HG02642 (cell line): Measurements from ENCODE around the gene VASH2.
"Not testable (repeated sequence)": the region's sequence is repeated elsewhere in the genome, so short reads cannot be mapped to it uniquely, and the experiment has no call there.

Experiments
- ATAC-seq: cut with Tn5 transposase; IDR thresholded peaks from one replicate; pipeline ENCODE4 v1.9.1; 2021; ENCODE audit warnings: mild to moderate bottlenecking; ENCODE audit not compliant: unreplicated experiment, poor library complexity

Gene VASH2

DNA sequence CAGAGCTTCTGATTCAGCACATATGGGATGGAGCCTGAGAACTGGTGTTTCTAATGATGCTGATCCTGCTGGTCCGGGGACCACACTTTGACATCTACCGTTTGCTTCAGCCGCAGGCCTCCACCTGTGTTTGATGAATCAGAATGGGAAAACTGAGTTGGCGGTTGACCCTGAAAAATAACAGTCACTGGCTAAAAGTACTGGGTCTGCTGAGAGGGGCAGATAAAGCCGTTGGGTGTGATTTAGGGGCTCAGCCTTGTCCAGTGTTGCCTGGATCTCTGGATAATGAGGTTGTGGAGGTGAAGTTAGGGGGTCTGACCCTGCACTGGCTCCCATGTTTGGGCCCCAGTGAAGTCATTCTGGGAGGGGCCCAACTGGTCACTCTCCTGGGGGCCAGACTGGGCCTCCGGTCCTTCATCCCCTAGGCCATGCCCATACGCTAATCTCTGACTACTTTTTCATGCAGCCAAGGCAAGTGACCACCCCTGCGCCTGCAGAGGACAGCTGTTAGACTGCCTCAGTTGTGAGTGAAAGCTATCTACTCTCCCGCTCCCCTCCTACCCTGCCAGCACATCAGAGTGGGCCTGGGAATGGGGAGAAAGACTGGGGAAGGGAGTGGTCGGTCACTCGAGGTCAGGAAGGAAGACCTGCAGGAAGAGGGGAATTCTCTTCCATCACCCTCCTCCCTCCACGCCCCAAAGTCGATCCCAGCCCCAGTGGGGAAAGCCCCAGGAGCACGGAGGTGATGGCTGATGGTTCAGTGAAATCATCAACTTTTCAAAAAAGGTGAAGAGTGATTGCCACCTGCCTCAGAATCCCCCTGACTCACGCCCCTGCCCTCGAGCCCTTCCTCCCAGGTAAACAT, 27.7 kb downstream of the VASH2 start:
- no peak for ATAC-seq

DNA sequence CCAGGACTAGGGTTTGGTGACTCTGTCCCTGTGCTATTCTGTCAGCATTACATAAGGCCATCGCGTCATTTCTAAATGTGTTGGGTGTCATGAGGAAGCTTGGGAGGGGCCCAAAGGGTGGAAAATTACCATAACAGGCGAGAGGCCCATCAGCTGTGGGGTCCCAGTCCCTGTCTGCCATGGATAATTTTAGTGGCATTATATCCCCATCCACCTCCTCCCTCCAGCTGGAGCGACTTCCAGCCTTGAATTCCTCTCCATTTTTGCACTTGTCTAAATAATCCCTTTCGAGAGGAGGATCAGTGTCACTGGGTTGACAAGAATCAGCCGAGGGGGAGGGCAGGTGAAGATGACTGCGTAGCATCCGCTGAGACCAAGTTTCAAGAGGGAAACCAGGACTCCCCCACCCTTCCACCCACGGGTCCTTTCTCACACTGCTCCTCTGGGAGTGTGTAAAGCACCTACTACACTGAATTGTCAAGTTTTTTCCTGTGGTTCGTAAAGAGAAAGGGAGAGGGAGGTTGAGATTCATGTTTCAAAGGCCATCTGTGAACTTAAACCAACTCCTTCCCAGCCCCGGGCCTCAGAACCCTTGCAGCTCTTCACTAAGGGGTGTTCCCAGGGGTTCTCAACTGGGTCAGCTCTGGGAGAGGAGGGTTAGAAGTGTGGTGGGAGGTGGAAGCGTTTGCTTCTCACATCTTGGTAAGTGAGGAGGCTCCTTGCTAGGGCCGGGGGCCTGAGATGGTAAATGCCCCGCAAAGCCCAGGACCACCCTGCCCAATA, 29.2 kb downstream of the VASH2 start:
- peak; percentile 75 for ATAC-seq

DNA sequence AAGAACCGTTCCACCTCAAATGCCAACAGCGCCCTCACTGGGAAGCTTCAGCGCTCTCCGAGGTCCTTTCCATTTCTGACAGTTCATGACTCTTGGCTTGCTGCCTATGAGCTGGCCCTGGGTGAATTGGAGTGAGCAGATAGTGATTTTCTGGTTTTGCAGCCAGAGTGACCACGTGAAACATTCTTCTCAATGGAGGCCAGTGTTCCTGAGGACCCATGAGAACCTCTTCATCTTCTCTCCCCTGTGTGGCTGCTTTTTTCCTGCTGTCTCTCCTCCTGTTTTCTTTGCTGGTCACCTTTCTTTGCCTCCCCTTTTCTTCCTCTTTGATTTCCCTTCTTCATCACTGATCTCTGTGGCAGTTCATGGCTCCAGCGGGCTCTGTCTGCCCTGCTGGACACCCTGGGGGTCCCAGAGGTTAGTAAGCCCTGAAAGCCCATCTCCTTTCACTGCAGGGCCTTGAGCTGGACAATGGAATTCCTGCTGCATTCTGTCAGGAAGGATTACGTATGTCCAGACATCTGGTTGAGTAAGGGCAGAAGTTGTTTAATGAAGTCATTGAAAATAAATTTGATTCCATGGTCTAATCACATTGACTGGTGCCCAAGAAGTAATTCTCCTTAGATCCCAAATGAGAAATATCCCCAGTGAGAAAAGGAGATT, 29.9 kb downstream of the VASH2 start:
- no peak for ATAC-seq

DNA sequence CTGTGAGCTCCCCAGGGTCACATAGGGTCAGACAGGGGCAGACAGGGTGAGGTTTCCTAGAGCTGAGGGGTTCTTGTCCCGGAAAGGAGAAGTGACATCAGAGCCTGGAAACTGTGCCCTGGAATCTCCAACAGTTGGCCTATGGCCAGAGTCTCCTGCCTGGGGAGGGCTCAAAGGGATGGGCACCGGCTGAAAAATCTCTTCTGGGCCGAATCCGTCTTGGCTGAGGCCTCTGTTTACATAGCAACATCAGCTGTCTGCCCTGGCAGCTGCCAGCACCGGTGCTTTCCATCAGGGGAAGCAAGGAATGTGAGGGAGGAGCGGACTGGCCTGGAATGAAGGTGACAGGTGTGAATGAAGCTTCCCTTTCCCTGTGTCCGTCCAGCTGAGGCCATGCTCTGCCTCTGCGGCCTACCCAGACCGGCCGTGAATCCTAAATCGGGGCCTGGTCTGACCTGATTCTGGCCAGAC, 30.7 kb downstream of the VASH2 start:
- no peak for ATAC-seq

DNA sequence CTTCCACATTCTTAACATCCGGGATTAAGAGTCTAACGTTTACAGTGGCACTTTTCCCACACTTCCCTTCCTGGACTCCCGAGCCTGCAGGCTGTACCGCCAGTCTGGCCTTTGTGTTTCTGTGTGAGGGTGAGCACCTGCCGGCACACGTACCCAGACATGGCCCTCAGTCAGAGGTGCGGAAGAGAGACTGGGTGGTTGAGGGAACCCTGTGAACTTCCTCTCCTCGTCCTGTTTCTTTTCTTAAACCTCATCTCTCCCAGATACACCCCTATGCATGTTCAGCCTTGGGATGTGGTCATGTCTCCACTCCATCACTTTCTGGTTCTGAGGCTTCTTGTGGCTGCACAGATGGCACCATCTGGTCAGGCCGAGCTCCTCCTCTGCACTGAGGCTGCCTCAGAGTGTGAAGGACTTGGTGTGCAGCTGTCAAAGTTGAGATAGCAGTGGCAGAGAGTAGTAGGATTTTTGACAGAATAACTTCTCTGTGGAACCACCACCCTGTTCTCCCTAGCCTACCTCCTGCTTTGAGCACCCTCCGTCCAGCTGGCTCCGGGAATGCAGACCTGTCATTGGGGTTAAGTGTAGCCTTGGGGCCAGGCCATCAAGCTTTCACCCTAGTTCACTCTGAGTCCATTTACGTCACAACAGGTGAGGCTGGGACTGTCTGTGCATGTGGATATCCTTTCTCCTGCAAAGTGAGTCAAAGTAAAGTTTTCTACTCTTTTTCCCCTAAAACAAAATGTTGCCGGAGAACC, 31.4 kb downstream of the VASH2 start:
- peak; percentile 69 for ATAC-seq

DNA sequence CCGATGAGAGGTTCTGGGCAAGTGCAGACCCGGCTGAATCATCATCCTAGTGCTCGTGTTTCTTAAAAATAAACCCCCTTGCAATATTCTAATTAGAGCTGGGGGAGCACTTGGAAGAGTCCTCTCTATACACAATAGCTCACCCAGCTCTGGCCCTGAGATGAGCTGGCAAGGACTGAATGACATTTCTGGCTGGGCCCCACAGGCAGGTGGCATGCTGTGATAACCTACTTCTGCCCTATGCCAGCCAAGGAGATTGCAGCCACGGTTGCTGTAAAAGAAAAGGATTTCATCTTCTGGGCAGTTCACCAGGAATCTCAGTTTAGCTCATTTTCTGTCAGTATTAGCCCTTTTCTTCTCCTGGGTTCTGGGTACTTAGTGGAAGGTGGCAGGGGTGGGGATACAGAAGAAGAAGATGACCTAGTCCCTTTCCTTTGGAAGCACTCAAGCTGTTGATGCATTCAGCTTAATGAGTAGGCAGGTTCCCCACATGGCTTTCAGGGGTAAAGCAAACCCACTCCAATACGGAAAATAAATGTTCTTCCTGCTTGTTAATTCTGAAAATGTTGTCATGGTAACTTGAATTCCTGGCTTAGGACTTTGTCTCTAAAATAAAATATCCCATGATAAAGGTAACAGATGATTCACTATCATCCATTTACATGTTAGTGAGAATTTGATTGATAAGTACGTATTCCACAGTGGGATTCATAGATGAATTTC, 32.2 kb downstream of the VASH2 start:
- ATAC-seq: no peak

DNA sequence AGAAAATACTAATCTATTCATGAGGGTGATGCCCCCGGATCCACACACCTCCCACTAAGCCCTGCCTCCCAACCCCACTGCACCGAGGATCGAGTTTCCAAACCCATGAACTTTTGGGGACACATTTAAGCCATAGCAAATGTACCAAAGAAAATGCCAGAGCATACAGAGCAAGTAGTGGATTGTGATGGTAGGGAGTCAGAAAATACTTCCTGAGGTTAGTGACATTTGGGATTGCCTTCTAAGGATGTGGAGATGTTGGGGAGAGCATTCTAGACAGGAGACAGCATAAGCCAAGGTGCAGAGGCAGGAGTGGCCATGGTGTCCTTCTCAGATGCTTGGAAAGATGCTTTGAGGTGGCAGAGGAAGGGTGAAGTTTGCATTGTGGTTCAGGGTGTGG, 33.1 kb downstream of the VASH2 start:
- ATAC-seq: no peak

DNA sequence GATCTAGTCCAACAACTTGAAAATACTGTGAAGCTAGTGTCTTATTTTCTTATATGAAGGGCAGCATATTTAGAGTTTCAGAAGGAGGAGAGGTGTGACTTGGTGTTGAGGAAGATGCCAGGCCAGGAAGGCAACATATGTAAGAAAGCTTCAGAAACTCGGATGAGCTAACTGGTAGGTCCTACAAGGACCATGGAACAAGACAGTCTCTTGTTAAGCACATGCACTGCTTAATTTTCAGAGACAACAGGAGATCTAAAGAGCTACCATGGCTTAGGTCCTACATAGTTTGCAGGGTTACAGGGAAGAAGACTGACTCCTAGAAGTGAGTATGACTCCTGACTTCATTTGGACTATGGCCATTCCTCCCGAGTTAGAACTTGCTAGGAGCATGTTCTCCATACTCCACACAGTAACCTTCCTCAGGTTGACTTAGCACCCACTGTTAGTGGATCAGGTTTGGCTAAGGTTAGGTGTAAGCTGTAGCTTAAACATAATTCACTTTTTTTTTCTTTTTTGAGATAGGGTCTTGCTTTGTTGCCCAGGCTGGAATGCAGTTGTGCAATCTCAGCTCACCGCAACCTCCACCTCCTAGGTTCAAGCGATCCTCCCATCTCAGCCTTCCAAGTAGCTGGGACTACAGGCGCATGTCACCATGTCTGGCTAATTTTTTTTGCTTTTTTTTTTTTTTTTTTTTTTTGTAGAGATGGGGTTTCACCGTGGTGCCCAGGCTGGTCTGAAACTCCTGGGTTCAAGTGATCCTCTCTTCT, 34.4 kb downstream of the VASH2 start:
- ATAC-seq: no peak

DNA sequence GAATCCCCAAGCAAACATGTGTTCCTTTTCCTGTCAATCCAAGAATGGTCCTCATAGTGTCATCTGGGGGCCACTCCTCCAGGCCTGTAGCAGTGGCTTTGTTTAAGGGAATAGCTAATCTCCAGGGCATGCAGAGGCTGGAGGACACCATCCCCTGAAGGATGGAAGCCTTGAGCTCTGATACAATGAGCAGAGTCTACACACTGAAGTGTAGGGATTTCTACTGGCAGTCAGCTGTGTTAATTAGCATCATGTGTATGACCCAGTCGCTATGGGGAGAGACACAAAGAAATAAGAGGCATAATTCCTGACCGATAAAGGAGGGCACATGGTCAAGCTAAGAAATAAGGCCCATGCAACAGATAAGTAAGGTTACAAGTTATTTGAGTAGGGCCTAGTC, 36.2 kb downstream of the VASH2 start:
- ATAC-seq: no peak

DNA sequence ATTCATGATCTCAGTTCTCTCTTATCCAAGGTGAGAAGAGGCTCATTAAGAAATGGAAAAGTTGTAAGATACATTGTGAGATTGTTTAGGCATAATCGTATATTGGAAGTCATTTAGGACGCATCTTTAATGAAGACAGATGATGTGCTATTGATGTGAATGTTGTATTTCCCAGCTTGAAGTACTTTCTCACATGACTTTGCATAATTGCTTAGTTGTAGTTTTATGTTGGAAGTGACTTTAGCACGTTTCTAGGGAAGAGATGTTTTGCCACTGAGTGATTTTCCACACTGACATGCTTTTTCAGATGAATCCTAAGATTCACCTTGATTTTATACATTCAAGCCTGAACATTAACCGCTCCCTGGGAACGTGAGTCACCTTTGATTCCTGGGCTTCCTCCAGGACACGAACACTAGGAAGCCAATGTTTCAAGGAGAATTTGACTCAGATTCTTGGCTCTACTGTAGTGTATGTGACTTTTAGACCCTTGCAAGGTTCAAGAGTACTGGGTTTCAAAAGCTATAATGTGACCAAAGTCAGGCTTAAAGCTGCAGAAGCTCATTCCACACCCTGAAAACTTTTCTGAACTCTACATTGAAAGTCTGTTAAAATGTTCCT, 37.5 kb downstream of the VASH2 start:
- no peak for ATAC-seq

DNA sequence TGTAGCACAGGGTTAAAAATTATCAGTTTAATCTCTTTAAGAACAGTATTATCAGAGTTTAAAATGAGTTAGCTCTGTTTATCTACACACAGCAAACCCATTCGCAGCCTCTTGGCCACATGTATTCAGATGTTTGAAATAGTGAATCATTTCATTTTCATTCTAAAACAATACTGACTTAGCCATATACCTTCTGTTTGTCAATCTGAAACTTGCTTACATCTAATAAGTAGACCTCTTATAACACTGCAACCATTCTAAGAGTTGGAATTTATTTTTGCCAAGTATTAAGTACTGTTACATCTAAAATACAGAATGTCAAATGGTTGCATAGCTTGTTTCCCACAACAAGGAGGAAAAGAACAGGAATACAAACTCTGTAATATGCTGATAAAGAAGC, 39.9 kb downstream of the VASH2 start:
- no peak for ATAC-seq

DNA sequence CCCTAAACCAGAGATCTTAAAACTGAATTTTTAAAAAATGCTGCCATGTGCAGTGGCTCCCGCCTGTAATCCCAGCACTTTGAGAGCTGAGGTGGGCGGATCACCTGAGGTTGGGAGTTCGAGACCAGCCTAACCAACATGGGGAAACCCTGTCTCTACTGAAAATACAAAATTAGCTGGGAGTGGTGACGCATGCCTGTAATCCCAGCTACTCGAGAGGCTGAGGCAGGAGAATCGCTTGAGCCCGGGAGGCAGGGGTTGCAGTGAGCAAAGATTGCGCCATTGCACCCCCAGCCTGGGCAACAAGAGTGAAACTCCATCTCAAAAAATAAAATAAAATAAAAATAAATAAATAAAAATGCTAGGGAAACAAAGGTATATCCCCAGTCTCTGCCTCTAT, 43.6 kb downstream of the VASH2 start:
- not testable (repeated sequence) for ATAC-seq

DNA sequence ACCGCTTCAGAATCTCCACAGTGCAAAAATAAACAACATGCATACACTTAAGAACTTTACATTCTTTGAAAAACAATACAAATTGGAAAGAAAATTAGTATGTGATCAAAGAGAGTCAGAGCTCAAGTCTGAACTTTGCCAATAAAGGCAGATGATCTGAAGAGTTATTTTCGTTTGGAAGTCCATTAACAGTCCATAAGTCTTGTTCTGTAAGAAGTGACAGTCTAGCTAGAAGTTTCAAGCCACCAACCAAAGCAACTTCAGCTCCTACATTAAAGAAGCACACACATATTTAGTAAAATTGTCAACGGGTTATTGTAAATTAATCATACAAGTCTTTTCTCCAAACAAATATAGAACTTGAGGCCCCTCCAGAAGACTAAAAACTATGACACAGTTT, 44.6 kb downstream of the VASH2 start:
- no peak for ATAC-seq

DNA sequence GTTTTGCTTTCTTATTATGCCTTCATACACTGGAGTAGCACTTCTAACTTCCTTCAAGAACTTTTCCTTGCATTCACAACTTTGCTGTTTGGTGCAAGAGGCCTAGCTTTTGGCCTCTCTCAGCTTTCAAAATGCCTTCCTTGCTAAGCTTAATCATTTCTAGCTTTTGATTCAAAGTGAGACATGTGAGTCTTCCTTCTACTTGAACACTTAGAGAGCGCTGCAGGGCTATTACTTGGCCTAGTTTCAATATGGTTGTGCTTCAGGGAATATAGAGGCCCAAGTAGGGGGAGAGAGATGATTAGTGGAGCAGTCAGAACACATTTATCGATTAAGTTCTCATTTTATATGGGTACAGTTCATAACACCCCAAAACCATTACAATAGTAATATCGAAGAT, 52.9 kb downstream of the VASH2 start:
- peak; percentile 64 for ATAC-seq

DNA sequence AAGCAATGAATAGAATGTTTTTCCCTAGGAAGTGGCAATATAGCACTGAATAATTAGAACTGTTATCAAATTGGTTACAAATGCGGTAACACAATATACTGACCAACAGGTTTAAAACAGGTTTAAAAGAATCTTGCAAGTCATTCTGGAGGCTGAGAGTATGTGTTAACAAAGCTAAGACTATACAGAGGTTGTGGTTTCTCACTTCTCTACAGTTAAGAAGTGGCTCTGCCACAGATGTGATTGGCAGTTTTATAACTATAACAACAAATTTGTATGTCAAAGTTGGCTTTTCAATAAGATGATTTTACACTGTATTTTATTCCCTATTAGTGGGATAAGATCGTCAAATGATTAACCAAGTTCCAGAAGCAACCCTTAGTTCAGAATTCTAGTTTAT, 58.2 kb downstream of the VASH2 start:
- no peak for ATAC-seq

DNA sequence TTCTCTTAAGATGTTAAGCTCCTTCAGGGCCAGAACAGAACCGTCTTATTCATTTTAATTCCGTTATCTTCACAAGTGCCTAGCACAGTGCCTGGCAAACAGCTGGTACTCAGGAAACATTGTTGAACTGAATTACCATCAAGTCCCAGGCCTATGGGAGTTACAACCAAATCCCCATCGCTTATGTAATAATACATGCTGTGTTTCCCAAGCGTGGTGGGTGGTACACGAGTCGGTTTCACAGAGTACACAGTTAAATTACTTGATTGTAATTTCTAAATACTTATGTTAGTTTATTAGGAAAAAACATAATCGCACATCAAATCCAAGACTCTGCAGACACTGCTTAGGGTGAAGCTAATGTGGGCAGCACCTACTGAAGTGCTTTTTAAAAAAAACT, 64.3 kb downstream of the VASH2 start:
- ATAC-seq: no peak

DNA sequence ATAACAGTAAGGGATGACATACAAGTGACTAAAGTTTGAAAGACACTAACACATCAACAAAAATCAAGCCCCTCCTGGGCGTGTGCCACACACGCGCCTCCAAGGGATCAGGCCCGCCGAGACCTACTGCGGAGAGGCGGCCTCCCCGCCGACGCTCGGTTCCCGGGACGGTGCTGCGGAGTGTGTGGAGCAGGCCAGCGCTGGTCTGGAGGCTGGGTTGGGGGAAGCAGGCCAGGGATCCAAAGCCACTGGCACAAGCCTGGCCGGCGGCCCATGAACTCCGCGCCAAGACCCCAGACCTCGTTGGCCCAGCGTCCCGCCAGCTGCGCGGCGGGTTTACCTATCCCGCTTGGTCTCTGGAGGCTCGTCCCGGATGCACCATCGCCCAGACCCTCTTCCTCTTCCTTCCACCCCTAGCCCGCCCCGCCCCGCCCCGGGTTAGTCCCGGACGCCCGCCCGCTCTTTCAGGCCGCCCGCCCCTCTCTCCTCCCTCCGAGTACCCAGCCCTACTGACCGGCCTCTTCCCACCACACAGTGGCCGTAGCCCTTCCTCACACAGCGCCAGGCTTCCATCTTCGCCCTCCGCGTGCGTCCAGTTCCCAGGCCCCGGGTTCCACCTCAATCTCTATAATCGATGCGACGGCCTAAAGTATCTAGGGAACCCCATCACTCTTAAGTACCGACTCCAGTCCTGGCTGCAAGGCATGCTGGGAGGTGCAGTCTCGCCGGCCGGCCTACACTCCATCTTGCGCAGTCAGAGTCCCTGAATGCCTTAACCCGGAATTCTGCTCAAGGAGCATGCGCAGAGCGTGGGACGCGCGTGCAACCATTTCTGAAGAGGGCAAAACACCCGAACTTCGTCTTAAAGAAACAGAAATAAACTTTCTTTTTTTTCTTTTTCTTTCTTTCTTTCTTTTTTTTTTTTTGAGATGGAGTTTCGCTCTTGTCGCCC, 65.0 kb downstream of the VASH2 start, which contains the start of gene ANGEL2:
ANGEL2 (minus strand) TSS at position 769 of the 952 bp plus-strand sequence; CDS start at position 573, 196 bp downstream.
- ATAC-seq: peak; percentile 95
